Measurements from ENCODE around the gene RUNX1.

The RUNX1 gene

DNA sequence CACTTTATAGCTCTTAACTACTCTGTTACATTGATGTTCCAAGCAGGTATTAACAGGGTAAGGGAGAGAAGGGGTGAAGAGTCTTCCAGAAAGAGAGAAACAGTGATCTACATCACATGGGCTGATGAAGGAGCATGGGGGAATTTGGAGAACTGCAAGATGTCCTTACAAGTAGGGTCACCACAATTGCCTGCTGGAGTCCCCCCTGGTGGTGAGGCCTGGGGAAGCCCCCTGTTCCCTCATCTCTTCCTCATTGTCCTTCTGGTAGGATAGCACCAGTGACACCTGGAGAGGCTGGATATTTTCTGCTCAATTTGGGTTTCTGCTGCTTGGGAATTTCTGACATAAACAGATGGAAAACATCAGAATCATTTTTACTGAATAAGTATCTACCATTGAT is 126.6 kb downstream of the RUNX1 start:
- DNase-seq, result no peak

DNA sequence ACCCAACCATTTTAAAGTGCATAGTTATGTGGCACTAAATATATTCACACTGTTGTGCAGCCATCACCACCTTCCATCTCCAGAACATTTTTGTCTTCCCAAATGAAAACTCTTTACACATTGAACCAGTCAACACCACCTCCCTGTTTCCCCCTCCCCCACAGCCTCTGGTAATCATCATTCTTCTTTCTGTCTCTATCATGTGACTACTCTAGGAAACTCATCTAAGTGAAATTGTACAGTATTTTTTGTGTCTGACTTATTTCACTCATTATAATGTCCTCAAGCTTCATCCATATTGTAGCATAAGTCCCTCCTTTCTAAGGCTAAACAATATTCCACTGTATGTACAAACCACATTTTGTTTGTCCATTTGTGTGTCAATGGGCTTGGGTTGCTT is 128.0 kb downstream of the RUNX1 start:
- no peak for DNase-seq

DNA sequence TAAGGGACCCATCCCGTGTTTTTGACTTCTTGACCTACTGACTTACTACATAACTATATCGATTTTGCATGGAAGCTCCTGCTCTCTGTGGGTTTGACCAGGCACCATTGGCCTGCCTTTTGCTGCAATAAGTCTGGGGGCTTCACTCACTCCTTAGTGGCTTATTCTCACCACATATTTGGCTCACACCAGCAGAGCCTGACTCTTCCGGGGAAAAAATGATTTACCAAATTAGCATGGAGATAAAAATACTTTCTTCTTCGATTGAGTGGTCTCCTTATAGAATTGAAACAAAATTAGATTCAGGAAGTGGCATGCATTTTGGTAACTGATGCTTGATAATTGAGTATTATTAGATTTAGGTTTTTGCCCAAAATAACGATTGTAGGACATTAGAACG is 129.7 kb downstream of the RUNX1 start:
- no peak for DNase-seq

GRCh38 chr21:34916446-34916845 is 132.7 kb downstream of the RUNX1 start:
- no peak for DNase-seq

DNA sequence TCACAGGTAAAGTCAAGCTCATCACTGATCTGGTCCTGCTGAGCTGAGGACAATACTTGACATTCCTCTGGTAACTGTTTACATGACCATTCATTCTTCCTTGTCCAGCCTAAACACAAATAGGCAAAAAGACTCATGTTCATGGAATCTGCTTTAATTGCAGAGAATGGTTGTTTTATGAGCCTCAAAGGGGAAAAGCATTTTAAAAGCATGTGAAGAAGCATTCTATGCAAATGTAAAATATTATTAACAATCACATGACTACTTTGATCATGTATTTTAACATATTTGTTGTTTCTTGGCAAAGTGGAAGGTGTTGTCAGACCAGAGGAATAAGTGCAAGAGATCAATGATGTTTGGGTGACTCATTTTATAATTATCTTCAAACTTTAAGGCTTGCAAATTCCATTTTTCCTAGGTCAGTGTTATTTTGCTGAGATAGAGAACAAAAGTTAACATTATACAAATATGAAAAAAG is 133.7 kb downstream of the RUNX1 start:
- no peak for DNase-seq

DNA sequence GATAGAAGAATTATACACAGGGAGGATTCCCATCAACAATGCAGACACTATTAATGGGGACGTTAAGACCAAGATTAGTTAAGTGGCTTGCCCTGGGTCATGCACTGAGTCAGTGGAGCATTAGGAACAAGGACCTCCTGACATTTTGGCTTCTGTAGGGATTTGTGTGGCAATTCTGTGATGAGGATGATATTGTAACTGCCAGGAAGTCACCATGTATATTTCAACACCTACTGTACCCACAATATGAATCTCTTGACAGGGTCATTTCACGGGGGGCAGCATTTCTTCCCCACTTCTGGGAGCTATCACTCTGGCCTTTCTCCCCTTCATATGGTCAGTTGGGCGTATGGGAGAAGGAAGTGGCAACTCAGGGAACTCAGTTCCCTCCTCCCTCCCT is 134.9 kb downstream of the RUNX1 start:
- no peak for DNase-seq

- DNase-seq, result no peak
These were observed 135.3 kb downstream of the RUNX1 start for GRCh38 chr21:34913811-34914210.

DNA sequence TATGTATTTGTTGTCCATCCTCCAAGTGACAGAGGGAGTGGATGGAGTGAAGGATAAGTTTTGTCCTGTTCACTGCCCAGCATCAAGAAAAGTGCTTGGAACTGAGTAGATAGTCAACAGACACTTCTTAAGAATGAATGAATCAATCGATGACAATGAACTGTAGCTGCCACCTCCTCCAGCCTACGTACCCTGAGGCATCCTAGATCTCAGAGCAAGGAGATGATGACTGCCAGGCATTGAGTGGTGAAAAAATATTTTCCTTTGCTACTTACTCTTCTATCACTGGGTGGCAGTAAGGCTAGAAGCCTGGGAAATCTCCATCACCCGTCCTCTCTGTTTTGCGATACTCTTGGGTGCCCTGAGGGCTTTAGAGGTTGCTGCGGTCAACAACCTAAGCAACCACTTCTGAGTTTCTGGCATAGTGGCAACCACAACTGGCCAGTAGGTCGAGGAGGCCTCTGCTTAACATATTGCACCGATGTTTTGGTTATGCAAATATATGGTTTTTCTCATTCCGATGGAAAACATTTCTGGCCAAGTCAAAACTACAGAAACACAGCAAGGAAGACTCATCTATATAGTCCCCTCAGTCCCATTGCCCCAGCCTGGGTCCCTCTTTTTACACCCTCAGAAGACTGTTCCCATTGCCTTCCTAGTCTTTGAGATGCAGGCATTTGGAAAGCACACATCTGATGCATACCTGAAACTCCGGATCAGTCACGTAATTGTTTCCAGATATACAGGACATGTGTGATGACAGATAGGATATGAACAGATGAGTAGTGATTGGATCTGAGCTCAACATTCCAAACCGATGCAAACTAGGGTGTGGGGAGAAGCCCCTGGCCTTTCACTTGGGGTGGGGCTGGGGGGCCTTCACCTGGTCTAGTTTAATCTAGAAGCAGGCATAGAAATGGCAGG is 136.8 kb downstream of the RUNX1 start:
- DNase-seq, result no peak

GRCh38 chr21:34911360-34911759 is 137.7 kb downstream of the RUNX1 start:
- no peak for DNase-seq

DNA sequence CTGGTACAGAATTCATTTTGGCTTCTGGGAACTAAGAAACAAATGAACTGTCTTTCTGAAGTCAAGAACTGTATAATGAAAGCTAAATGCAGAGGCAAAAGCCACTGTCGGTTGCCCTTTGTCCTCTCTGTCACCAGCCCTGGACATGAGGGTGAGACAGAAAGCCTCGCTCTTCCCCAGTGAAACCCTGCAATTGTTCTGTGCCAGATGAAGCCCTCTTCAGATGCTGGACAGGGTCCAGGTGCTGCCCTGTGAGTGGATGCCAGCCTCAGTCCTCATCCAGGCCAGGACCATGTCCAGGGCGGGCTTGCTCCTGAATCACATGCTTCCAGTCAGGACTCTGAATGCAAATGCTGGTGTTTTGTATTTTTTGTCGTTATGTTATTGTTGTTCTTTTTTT is 138.7 kb downstream of the RUNX1 start:
- DNase-seq, result no peak

DNA sequence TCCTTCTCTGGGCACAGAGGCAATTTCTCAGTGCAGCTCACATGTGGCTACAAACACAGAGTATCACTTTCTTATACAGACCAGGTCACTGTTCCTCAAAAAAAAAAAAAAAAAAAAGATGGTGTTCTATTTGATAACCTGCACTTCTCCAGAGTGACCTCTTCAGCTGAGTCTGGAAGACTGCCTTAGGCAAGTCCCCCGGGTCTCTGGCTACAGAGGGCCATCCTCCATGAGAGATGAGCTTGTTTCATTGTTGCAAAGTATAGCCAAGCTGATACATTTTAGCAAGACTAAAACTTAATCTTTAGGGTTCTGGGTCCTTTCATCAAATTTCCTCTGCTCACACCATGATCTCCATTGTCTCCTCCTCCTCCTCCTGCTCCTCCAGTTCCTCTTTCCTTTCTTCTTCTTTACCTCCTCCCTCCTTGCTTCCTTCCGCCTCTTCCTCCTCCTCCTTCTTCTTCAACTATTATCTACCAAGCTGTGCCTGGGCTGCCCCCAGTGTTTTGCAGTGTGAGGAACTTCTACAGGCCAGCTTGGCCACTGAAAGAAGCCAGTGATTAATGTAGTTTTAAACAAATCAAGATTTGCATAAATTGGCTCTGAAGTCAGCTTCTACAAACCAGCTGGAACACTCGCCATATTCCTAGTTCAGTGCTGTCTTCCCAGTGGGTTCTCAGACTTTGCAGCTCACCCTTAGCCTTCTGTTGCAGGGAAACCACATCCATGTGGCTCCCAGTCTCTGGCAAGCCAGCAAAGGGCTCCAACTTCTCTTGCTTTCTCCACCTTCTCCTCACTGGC is 139.4 kb downstream of the RUNX1 start:
- no peak for DNase-seq

GRCh38 chr21:34908419-34909055 is 140.6 kb downstream of the RUNX1 start:
- no peak for DNase-seq

DNA sequence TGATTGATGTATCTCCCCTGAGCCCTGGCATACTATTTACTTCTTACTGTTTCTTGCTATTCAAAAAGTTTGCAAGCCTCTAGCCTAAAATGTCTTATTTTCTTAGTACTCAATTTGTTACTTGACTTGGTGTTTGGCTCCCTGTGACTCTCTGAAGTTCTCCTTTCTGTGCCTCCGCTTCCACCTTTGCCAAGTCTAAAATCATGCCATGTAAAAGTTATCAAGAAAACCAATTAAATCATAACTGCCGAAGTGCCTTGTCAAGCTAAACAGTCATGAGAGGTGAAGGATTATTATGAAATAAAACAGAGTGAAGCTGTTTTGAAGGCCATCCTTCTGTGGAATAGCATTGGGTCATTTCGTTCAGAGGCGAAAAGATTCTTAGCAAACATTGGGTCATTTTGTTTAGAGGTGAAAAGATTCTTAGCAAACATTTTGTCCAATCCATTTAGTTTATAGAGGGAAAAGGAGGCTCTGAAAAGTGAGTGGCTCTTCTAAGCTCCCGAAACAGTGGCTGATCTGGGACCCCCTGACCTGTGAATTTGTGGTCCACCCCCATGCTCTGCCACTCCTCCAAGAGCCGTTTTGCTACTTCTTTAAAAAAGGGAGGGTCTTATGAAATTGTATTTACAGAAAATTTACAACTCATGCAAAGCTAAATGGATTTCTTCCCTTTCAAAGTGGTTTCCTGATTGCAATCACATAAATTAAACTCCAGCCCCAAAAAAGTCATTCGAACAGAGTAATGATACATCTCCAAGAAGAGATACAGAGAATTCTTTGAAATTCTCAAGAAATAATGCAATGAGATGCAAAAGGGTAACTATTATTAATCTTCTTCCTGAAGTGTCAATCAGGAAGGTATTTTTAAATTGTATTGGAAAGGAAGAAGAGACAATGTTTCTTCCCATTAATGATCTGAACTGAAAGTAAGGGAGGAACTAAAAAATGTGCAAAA is 141.4 kb downstream of the RUNX1 start:
- no peak for DNase-seq

DNA sequence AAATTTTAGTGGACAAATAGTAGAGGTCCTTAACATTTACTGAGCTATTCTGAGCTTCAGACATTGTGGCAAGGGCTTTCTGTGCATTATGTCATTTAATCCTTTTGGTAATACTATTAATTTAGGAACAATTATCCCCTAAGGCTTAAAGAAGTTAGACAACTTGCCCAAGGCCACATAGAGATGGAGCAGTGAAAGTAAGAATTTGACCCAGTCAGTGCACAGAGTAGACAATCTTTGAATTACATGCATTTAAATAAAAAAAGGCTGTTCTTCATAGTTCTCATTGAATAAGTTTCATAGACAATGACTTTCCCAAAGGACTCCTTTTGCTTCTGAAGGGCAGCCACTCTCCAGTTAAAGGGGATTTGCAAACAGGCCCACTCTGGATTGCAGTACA is 142.7 kb downstream of the RUNX1 start:
- no peak for DNase-seq

- DNase-seq, result no peak
These were observed 143.9 kb downstream of the RUNX1 start for GRCh38 chr21:34905218-34905537.

DNA sequence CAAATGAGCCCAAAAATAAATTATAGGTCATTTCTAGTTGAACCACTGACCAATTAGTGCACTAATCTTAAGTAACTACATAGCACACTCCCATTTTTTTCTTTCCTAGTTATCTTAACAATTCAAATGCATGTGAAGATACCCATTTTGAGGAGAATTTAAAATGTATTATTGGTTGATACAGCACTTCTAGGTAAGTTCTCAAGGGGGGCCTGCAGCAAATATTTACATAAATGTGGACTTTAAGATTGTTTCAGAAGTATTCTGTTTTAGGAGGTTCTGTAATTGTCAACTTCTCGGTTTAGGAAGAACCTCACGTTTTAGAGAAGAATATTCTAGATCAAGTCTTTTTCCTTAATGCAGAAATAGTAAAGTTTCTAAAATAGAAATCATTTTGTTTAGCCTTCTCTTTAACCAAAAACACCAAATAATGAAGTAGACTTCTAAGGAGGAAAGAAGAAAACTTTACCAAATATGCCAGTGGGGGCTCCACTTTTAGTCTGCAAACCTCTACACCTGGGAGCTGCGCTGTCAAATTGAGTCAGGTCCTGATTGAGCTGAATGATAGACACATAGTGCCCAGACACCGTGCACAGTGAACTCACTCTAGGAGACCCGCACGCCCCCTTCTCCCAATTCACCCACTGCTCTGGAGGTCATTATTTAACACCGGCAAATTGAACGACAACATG is 144.4 kb downstream of the RUNX1 start:
- DNase-seq, result no peak

DNA sequence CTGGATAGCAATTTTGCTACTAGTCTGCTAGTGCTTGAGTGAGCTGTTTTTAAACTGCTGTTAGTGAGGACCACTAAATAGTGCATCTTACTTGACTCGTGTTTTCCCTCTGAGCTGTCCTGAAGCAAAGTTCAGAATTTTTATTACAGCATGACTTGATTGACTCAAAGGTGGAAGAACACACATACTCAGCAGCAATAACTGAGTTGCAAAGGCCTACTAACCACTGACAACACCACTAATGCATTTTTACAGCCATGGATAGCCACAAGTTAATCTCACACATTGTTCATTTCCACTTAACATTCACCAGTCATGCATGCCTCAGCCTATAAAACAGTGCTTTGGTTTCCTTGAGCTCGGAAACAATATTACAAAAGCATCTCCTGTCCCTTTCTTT is 148.7 kb downstream of the RUNX1 start:
- DNase-seq, result no peak

DNA sequence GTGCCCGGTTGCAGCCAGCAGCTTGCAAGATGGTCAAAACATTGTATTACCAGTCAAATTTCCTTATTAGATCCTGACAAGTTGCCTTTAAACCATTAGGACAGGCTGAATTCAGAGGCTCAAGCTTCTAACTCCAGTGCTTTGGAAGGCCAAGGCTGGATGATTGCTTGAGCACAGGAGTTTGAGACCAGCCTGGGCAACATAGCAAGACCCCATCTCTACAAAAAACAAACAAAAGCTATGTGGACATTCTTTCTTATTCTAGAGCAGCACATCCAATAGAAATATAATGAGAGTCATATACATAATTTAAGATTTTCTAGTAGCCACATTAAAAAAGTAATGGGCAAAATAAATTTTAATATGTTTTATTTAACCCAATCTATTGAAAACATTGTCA is 149.3 kb downstream of the RUNX1 start:
- no peak for DNase-seq

DNA sequence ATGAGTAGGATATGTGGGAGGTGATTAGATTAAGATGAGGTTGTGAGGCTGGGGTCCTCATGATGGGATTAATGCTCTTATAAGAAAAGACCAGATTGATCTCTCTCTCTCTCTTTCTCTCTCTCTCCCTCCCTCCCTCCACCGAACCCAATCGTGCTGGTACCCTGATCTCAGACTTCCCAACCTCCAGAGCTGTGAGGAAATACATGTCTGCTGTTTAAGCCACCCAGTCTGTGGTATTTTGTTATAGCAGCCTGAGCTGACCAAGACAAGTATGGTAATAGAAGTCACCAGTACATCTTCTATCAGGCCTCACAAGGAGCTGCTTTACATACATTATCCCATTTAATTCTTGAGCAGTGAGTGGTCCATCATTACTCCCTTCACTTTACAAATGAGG is 149.8 kb downstream of the RUNX1 start:
- no peak for DNase-seq

DNA sequence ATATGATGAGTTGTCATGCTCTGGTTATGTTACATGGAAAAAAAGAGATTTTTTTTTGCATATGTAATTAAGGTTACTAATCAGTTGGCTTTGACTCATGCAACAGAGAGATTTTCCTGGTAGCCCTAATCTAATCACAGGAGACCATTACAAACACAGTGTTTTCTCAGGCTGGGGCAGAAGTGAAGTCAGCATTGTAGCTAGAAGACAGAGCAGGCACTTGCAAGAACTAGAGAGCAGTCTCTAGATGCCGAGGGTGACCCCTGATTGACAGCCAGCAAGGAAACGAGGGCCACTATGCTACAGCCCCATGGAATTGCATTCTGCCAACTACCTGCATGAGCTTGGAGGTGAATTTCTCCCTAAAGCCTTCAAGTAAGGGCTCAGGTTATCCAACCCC is 151.3 kb downstream of the RUNX1 start:
- no peak for DNase-seq

GRCh38 chr21:34894401-34894800 is 154.7 kb downstream of the RUNX1 start:
- no peak for DNase-seq

DNA sequence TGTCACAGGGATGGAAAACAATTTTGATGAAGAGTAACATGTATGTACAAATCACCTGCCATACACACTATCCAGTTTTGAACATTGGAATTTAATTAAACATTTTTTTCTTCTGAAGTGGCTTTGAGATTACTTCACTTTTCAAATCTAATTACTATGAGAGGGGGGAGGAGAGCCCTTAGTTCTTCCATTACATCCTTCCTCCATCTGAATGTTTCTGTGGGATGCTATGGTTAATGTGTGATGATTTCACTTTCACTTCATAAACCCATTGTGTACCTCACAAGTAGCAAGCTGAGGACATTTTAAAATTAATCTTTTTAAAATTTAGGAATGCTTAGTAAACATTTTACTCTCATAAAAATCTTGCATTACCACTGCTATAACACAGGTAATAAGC is 156.9 kb downstream of the RUNX1 start:
- DNase-seq, result no peak
